Bronchial epithelial cell (primary cell): ENCODE data around the gene EPB41L4B. TPM values are rescaled to one million over a fixed set of nuclear protein-coding genes. Genes with fewer than 3 reads are reported as not detected.

Source experiments
- DNase-seq: peaks from one replicate; pipeline ENCODE4 v3.0.0-alpha.2; 2010; ENCODE audit warnings: low read depth
- FAIRE-seq: peaks from 2 replicates; lab custom pipeline; 2011; peaks lifted over from hg19 to GRCh38; lab: Jason Lieb, UNC
- H3K27me3 ChIP-seq: 2 replicates; pipeline ENCODE4 v1.5.1; 2011; ENCODE audit warnings: low read length; ENCODE audit not compliant: control insufficient read depth, insufficient read depth
- H3K36me3 ChIP-seq: 2 replicates; pipeline ENCODE4 v1.5.1; 2011; ENCODE audit warnings: low read length; ENCODE audit not compliant: control insufficient read depth, insufficient read depth
- H3K4me3 ChIP-seq: 2 replicates; pipeline ENCODE4 v1.5.1; 2011; ENCODE audit warnings: mild to moderate bottlenecking, low read depth, low read length, control low read depth
- total RNA-seq: library from RNA; depleted of rRNA; stranded (reverse); fragments of >200 nt; gene quantifications from 2 replicates; pipeline ENCODE4 v1.2.1, GENCODE V29; 2014
- TF ChIP-seq, protein P1 (sequence below): IDR thresholded peaks from 2 replicates; pipeline ENCODE4 v1.5.1; 2011; ENCODE audit warnings: mild to moderate bottlenecking, moderate library complexity, low read length, control low read depth, inconsistent platforms; ENCODE audit not compliant: insufficient read depth, severe bottlenecking

Gene EPB41L4B
- total RNA-seq, 1 donor from 2014 or later = 30.3 TPM

DNA sequence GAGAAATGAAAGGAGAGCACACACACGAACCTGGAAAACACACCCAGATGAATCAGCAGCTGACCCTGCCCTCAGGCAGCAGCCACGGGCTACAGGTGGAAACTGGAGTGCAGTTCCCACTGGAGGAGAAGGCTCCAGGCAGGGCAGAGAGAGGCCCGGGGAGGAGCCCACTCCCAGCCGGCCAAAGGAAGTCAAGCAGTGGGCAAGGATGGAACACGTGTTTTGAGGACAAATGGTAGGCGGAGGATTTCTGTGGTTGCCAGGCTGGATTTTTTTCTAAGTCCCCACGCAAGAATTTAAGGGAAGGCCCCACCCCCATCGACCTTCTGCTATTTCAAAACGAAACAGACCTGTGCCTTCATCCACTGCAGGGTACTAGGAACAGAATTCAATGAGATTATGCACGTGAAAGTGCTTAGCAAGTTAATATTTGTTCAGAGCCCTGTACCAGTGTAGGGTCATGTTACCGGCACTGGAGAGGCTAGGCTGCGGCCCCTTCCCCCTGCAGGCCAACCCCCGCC lies 6.8 kb downstream of the EPB41L4B start:
- FAIRE-seq = no peak
- no peaks in the 10 kb centered on the region for H3K27me3 ChIP-seq
- DNase-seq = peak; percentile 12
- TF ChIP-seq, protein P1, sequence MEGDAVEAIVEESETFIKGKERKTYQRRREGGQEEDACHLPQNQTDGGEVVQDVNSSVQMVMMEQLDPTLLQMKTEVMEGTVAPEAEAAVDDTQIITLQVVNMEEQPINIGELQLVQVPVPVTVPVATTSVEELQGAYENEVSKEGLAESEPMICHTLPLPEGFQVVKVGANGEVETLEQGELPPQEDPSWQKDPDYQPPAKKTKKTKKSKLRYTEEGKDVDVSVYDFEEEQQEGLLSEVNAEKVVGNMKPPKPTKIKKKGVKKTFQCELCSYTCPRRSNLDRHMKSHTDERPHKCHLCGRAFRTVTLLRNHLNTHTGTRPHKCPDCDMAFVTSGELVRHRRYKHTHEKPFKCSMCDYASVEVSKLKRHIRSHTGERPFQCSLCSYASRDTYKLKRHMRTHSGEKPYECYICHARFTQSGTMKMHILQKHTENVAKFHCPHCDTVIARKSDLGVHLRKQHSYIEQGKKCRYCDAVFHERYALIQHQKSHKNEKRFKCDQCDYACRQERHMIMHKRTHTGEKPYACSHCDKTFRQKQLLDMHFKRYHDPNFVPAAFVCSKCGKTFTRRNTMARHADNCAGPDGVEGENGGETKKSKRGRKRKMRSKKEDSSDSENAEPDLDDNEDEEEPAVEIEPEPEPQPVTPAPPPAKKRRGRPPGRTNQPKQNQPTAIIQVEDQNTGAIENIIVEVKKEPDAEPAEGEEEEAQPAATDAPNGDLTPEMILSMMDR = no peak
- H3K36me3 ChIP-seq = peaks cover 2% of the 10 kb centered on the region
- no peak overlapping the region for H3K4me3 ChIP-seq

DNA sequence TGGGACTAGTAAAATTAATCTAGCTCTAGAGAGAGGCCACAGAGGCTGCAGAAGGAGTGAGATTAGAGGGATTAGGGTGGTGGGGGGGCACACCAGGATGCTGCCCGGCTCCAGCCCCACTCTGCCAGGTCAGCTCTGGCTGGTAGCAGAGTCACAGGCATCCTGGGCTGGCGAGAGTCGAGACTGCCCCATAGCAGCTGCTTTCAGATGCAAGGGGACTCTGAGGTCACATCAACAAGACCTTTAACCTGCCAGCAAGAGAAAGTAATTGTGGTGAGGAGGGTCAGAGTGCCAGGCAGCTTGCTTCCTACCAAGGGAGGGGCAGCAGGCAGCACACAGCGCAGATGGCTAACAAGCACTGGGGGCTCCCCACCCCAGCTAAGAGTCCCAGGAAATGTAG lies 7.5 kb downstream of the EPB41L4B start:
- no peak for FAIRE-seq
- DNase-seq = no peak
- H3K27me3 ChIP-seq = no peaks in the 10 kb centered on the region
- peaks cover 2% of the 10 kb centered on the region for H3K36me3 ChIP-seq
- TF ChIP-seq, protein P1 = no peak
- no peak overlapping the region for H3K4me3 ChIP-seq

DNA sequence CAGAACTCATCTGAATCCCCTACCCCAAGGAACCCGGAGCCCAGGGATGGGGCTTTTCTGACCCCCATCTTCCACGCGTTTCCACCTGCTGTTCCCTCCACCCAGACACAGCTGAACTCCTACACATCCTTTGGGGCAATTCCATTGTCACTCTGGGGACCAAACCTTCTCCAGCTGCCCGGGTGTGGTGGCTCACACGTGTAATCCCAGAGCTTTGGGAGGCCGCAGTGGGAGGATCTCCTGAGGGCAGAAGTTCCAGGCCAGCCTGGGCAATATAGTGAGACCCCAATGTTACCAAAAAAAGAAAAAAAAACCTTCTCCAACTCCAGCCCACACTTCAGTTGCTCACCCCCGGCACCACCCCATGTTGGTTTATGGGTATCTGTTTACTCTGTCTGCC lies 8.1 kb downstream of the EPB41L4B start:
- TF ChIP-seq, protein P1 = no peak
- Histone ChIP-seq H3K4me3 (no peak overlapping the region), H3K36me3 (peaks cover 2% of the 10 kb centered on the region), H3K27me3 (no peaks in the 10 kb centered on the region)
- DNase-seq (no peak), FAIRE-seq (no peak)

DNA sequence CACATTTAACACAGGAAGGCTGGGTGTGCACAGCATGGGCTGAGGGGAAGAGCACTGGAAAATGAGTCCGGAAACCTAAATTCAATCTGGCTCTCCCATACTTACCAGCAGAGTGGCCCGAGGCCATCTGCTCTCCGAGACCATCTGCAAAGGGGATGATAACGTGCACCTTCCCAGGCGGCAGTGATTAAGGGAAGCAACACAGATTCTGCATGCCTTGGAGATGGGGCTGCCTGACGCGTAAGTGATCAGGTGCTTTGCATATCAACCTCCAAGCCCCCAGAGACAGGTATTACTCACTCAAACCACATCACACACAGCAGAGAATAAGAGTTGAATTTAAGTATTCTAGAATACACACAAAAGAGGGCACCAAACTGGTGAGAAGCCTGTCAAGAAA lies 9.1 kb downstream of the EPB41L4B start:
- Histone ChIP-seq H3K36me3 (peaks cover 2% of the 10 kb centered on the region), H3K4me3 (no peak overlapping the region), H3K27me3 (no peaks in the 10 kb centered on the region)
- no peak for DNase-seq
- no peak for FAIRE-seq
- TF ChIP-seq, protein P1 = no peak

DNA sequence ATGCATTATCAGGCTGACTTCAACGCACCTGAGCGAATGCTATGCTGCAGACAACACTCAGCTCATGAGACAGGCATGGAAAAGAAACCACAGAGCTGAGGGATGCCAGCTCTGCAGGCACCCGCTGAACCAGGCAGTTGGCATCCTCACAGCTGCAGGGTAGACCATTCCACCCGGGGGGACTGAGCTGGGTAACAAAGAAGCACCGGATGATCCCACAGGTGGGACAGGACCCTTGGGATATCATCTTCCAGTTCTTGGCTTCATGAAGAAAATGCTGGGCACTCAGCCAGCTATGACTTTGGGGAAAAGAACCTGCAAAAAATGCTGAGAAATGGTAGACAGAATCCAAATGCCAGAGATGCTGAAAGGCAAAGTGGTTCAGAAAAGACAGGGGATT lies 9.6 kb downstream of the EPB41L4B start:
- FAIRE-seq (no peak), DNase-seq (no peak)
- Histone ChIP-seq H3K36me3 (peaks cover 2% of the 10 kb centered on the region), H3K27me3 (no peaks in the 10 kb centered on the region), H3K4me3 (no peak overlapping the region)
- TF ChIP-seq, protein P1 = no peak

DNA sequence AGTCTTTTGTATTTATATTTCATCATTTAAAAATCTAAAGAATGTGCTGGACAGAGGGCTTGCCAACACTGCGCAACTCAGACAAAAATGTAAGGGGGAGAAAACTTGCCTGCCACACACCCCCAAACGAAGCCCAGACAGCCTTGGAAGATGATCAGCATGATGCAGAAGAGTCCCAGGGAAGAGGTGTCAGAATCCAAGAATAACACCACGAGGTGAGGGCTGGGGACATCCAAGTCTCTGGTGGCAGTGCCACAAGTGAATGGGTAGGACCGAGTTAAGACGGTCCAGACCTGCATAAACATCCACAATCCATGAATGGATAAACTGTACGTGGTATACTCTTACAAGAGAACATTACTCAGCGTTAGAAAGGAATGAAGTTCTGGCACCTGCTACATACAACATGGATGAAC lies 10.4 kb downstream of the EPB41L4B start:
- Histone ChIP-seq H3K36me3 (peaks cover 2% of the 10 kb centered on the region), H3K27me3 (no peaks in the 10 kb centered on the region), H3K4me3 (no peak overlapping the region)
- FAIRE-seq (peak; percentile 13), DNase-seq (peak; percentile 27)
- TF ChIP-seq, protein P1 = no peak
